ENCODE measurements around the gene RPUSD1.

RPUSD1 gene

DNA sequence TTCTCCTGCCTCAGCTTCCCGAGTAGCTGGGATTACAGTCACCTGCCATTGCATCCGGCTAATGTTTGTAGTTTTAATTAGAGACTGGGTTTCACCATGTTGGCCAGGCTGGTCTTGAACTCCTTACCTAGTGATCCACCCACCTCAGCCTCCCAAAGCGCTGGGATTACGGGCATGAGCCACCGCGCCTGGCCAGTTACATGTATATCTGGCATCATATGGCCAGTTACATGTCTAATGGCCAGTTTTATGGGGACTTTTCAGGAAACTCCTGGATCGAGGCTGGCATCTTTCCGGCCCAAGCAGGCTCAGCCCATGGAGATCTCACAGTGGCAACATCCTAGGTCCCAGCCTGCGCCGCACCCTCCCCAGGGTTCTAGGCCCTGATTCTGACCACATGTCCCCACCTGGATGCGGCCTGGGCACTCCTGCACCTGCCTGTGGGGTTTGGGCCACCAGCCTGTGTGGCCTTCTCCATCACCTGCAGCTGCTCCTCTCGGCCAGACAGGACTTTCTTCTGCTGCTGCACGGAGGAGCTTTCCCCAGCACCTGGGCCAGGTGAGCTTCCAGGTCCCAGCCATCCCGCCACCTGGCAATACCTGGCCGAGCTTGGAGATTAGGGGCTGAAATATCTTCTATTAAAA is 46.1 kb downstream of the RPUSD1 start:
- no peak for DNase-seq

DNA sequence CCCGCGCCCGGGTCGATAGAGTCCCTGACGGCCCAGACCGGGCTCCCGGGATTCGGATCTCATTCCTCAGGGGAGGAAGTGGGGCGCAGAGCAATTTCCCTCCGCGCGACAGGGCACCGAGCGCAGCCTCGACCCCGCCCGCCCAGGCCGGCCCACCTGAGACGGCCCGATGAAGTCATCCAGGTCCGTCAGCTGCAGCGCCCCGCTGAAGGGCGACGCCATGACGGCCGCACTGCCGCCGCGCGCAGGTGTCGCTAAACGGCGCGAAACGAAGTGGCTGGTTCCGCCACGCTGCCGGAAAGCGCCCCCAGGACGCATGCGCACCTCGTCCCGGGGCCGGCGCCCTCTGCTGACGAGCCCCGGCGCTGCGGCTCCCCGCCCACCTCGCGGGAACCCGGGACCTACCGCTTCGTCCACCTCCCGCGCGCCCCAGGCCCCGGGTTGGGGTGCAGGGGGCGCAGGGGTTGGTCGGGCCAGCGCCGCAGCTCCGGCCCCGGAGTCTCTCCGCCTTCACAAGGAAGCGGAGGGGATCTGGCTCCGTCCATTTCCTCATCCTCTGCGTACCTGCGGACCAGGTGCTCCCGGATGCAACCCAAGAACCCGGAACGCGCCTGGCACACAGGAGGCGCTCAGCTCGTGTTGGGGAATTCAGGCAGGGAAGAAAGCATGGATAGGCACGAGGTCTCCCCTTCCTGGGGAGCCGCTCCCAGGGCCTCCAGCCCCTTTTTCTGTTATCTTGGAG is 47.2 kb downstream of the RPUSD1 start, which contains the start of gene CIAO3:
Gene CIAO3, minus strand, starts transcription at position 234 of the 742 bp plus-strand sequence. Its CDS starts 12 bp downstream, at position 222.
- peak; percentile 87 for DNase-seq

DNA sequence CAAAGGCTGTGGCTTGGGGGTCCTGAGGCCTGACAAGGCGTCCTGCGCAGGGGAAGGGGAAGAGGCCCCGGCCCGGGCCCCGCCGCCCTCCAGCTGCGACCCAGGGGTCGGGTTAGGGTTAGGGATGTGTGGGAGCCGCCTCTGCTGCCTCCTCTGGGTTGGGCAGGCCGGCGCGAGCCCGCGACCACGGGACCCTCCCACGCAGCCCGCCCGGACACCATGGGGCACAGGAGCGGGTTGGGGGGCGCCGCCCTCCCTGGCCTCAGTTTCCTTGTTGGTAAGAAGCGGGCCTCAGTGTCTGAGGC is 47.8 kb downstream of the RPUSD1 start:
- no peak for DNase-seq

DNA sequence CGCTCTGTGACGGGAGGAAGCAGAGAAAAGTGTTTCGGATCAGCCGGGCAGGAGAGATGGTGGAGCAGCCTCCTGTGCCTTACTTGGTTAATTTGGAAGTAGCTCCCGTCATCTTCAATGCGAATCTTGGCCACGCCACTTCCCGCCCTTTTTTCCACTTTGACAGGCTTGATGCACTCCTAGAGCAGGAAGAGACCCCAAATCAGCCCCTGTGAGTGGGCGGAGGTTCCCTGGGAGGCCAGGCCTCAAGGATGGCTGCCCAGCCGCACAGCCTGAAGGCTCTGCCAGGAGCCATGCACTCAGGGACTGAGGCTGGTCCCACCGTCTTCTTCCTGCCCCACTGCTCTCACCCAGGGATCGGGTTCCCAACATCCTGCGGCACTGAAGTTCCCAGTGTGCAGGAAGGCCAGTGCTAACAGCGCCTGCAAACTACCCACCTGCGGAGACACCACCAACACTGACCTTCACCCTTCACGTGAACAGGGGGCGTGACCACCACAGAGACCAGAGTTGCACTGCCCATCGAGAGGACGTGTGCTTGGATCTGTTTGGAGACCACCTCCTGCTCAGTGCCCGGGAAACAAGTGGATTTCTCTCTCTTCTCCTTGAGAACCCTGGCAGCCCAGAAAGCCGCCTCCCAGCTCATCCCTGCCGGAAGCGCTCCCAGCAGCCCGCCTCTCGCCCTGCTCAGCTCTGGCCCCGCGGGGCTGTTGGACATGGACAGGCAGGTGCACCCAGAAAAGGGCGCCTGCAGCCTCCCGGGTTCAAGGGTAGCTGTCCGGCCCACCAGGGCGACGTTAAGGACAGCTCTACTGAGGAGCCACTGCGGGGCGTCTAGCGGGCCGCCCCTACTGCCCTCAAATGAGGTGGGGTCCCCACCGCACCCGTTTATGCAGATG is 48.4 kb downstream of the RPUSD1 start:
- DNase-seq = no peak

DNA sequence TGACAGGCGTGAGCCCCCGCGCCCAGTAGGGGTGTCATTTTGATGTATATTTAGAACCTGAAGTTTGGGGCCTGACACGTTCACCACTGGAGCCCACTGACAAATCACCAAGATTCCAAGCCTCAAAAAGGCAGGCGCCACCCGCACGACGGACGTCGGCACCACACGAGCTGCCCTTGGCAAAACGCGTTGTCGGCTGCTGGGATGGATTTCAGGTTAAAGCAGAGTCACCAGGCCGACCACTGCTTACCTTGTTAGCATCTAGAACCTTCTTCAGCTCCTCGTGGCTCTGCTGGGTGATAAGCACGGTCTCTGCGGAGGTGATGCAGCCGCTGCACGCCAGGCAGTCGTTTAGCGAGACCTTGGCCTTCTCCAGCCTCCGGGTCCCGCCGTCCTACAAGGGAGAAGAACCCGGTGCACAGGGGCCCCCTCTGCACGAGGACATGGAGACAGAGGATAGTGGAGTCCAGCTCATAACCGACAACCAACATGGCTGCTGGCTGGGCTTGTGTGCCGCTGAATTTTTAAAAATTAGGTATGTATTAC is 51.2 kb downstream of the RPUSD1 start:
- no peak for DNase-seq

DNA sequence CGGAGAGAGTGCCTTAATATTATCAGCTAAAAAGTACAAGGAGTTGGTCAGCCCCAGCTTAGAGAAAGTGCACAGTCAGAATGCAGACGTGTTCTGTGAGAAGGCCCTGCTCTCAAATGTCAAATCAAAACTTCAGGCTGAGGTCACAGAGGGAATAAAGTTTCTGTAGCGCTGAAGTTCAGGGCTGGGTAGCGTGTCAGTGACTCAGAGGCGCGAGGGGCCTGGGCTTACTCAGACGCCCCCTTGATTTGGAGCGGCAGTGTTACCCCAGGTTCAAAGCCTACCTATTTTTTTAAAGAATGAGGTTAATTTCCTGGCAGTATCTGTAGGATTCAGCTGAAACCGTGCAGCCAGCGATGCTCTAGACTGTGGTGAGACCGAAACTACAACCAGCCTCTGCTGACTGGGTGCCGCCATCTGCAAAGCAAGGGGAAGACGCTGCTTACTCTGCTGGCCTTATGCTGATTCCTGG is 52.2 kb downstream of the RPUSD1 start:
- DNase-seq = no peak

DNA sequence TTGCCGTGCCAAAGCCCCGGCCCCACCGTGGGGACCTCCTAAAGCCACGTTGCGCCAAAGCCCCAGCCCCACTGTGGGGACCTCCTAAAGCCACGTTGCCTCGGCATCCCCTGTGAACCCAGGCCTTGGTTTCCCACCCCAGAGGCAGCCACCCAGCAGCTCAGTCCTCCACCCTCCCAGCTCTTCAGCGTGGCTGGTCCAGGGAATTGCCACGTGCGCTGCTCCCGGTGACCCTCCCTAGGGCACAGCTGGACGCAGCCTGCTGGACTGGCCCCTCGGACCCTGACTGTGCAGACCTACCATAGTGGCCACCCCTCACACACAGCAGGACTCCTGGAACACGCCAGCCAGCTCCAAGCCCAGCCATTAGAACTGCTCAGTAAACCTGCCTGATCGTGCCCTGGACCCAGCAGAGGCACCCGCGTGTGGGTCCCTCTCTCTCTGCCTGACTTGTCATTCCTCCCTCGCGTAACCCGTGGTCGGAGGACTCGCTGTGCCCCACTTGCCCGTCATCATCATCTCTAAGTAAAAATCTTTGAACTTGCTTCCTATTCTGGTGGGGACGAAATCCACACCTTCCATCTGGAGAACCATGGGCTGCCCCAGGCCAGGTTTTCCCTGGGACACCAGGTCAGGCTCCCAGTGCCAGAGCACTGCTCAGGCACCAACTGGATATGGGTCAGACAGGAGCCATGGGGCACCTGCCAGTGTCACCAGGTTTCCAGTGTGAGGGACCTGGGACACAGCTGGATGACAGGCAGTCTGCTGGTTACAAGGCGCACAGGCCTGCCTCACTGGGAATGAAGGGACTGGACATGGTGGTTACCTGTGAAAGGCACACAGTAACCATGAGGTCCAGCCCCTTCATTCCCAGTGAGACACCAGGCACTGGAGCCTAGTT is 53.0 kb downstream of the RPUSD1 start:
- no peak for DNase-seq
